ENCODE data around the gene DOCK9. TPM values are rescaled to one million over a fixed set of nuclear protein-coding genes. Genes with fewer than 3 reads are reported as not detected.

DOCK9 gene
- total and polyA plus RNA-seq, 2 donors (not counting 3 experiments of a cell fraction or from before 2014, with no cell fraction given) = 147 to 323 TPM

DNA sequence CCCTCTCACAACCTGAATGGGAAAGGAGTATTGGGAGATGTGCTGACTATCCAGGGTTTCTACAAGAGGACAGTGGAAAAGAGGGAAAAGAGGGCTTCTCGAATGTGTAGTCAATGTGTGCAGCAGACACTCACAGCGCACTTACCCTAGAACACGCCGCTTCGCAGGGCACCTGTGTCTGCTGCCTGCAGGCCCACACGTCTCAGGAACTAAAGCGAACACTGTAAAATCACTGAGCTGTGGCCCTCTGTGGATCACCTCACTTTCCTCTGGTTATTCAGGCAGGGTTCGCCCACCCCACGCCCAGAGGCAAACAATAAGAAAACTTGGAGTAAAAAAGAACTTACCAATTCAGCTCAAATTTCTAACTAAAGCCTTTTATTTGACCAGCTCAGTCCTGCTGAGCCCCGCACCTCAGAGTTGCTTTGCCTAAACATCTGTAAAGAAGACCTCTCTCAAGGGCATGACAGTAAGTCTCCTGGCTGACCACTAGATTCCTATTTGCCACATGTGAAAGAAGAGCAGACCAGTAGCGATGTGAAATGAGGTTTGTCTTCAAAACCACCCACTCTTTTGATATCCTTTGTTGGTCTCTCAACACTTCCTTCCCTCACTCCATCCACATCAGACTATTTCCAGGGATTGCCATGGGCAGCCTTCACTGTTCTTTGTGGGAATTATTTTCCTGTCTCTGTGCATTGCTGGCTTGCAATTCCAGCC lies 19.3 kb upstream of the DOCK9 start:
- no peak for TF ChIP-seq EZH2 (IDR thresholded peaks at IDR 0.05; ENCODE audit: borderline replicate concordance, low read depth, low read length, severe bottlenecking)
- no peak for TF ChIP-seq JUN (IDR thresholded peaks at IDR 0.05; ENCODE audit: borderline replicate concordance, insufficient read depth, insufficient read length, low read depth)
- no peak for TF ChIP-seq POLR2AphosphoS5 (IDR thresholded peaks at IDR 0.05; ENCODE audit: insufficient read depth, low read depth, low read length)
- no peak for TF ChIP-seq GATA2 (IDR thresholded peaks at IDR 0.05; ENCODE audit: insufficient read depth, insufficient read length, low read depth, low read length)
- TF ChIP-seq, protein P1, sequence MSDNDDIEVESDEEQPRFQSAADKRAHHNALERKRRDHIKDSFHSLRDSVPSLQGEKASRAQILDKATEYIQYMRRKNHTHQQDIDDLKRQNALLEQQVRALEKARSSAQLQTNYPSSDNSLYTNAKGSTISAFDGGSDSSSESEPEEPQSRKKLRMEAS (IDR thresholded peaks at IDR 0.05; ENCODE audit: insufficient read depth, insufficient read length) = no peak
- TF ChIP-seq, protein P2, sequence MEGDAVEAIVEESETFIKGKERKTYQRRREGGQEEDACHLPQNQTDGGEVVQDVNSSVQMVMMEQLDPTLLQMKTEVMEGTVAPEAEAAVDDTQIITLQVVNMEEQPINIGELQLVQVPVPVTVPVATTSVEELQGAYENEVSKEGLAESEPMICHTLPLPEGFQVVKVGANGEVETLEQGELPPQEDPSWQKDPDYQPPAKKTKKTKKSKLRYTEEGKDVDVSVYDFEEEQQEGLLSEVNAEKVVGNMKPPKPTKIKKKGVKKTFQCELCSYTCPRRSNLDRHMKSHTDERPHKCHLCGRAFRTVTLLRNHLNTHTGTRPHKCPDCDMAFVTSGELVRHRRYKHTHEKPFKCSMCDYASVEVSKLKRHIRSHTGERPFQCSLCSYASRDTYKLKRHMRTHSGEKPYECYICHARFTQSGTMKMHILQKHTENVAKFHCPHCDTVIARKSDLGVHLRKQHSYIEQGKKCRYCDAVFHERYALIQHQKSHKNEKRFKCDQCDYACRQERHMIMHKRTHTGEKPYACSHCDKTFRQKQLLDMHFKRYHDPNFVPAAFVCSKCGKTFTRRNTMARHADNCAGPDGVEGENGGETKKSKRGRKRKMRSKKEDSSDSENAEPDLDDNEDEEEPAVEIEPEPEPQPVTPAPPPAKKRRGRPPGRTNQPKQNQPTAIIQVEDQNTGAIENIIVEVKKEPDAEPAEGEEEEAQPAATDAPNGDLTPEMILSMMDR (IDR thresholded peaks at IDR 0.05; ENCODE audit: extremely low read depth in 1 of 2, insufficient read depth in 1 of 2, low read depth in 1 of 2, low read length in 2 of 2) = no peak
- TF ChIP-seq FOS (IDR thresholded peaks at IDR 0.05; ENCODE audit: borderline replicate concordance, insufficient read depth, low read length) = no peak
- TF ChIP-seq MYC (IDR thresholded peaks at IDR 0.05; ENCODE audit: low read depth, low read length) = no peak
- no peak for TF ChIP-seq POLR2A (IDR thresholded peaks at IDR 0.05; ENCODE audit: low read depth, low read length)
- no peak overlapping the region for H3K9ac ChIP-seq (replicated peaks; ENCODE audit: extremely low read depth, insufficient read depth, low read length)
- ChIA-PET POLR2A (no interaction called here), CTCF (interaction anchor here (0.9 to 2.2 kb wide), 3 partner anchors 12 to 16 kb away, joined by 3 to 8 read pairs (median 4); no protein-coding TSS in a partner anchor)
- H3K4me2 ChIP-seq (ENCODE audit: insufficient read depth, low read length) = no peak overlapping the region
- DNase-seq (ENCODE audit: low read depth, low spot score) (no peak), FAIRE-seq (peak; percentile 63)
- BruUV-seq (replicated peaks) = no TSS peak
- H4K20me1 ChIP-seq (replicated peaks; ENCODE audit: control insufficient read depth, extremely low read depth, insufficient read depth, low read length) = no peaks in the 10 kb centered on the region
- dilution Hi-C loops (cut with MboI; ENCODE audit: extremely low pct_ligation_motif_present, low sequenced_read_pairs) = no loop called here
- H2AFZ ChIP-seq (ENCODE audit: low read depth, low read length) = no peak overlapping the region
- H3K79me2 ChIP-seq (ENCODE audit: control insufficient read depth, insufficient read depth, low read length) = no peaks in the 10 kb centered on the region
- no peak overlapping the region for H3K4me3 ChIP-seq (replicated peaks in 1 of 3; ENCODE audit: insufficient read depth in 1 of 3, low read depth in 1 of 3, low read length in 3 of 3)
- no peaks in the 10 kb centered on the region for H3K9me3 ChIP-seq (replicated peaks; ENCODE audit: control insufficient read depth, insufficient read depth, low read length)
- H3K27ac ChIP-seq (ENCODE audit: insufficient read depth, low read depth, low read length) = no peak overlapping the region
- H3K36me3 ChIP-seq (ENCODE audit: control insufficient read depth in 2 of 2, extremely low read depth in 1 of 2, insufficient read depth in 2 of 2, low read length in 2 of 2) = no peaks in the 10 kb centered on the region
- intact Hi-C loops (cut with micrococcal nuclease) = no loop called here
- H3K4me1 ChIP-seq (ENCODE audit: control insufficient read depth, extremely low read depth, insufficient read depth, low read length) = peaks cover 17% of the 10 kb centered on the region
- no peaks in the 10 kb centered on the region for H3K9me1 ChIP-seq (replicated peaks; ENCODE audit: control insufficient read depth, extremely low read depth, insufficient read depth, low read length)
- H3K27me3 ChIP-seq (ENCODE audit: control insufficient read depth in 2 of 2, insufficient read depth in 2 of 2, low read length in 2 of 2) = no peaks in the 10 kb centered on the region

Data from endothelial cell of umbilical vein (primary cell).